GM23248 (cell line): ENCODE data around the gene MZB1. TPM values are rescaled to one million over a fixed set of nuclear protein-coding genes. Genes with fewer than 3 reads are reported as not detected.

Experiments used
- DNase-seq: peaks from one replicate; pipeline ENCODE4 v3.0.0-alpha.2; 2015
- H2AFZ ChIP-seq: fragments of 200-600 bp; sonication (generic); 2 replicates; pipeline ENCODE4 v1.6.1; 2016; ENCODE audit warnings: antibody characterized with exemption
- H3F3A ChIP-seq: fragments of 200-600 bp; sonication (generic); 2 replicates; pipeline ENCODE4 v1.6.1; 2016; ENCODE audit warnings: mild to moderate bottlenecking, antibody characterized with exemption, mixed run types; ENCODE audit not compliant: insufficient read depth
- H3K27ac ChIP-seq: fragments of 200-600 bp; sonication (generic); 2 replicates; pipeline ENCODE4 v1.5.1; 2016; ENCODE audit warnings: mild to moderate bottlenecking
- H3K27me3 ChIP-seq: fragments of 200-600 bp; sonication (generic); replicated peaks from 2 replicates; pipeline ENCODE4 v1.6.1; 2016; ENCODE audit warnings: mild to moderate bottlenecking; ENCODE audit not compliant: insufficient read depth
- H3K36me3 ChIP-seq: fragments of 200-600 bp; sonication (generic); 2 replicates; pipeline ENCODE4 v1.6.1; 2016; ENCODE audit warnings: low read depth, mild to moderate bottlenecking
- H3K4me1 ChIP-seq: fragments of 200-600 bp; sonication (generic); 2 replicates; pipeline ENCODE4 v1.6.1; 2016; ENCODE audit warnings: mild to moderate bottlenecking; ENCODE audit not compliant: insufficient read depth
- H3K4me2 ChIP-seq: fragments of 200-600 bp; sonication (generic); one replicate; pipeline ENCODE4 v1.6.1; 2016; ENCODE audit warnings: mild to moderate bottlenecking; ENCODE audit not compliant: unreplicated experiment
- H3K4me3 ChIP-seq: fragments of 200-600 bp; sonication (generic); 2 replicates; pipeline ENCODE4 v1.5.1; 2016; ENCODE audit warnings: mild to moderate bottlenecking
- H3K79me2 ChIP-seq: fragments of 200-600 bp; sonication (generic); 2 replicates; pipeline ENCODE4 v1.6.1; 2016; ENCODE audit warnings: mild to moderate bottlenecking; ENCODE audit not compliant: insufficient read depth
- H3K9ac ChIP-seq: fragments of 200-600 bp; sonication (generic); 2 replicates; pipeline ENCODE4 v1.6.1; 2016; ENCODE audit warnings: mild to moderate bottlenecking
- H3K9me2 ChIP-seq: fragments of 200-600 bp; sonication (generic); 2 replicates; pipeline ENCODE4 v1.6.1; 2016; ENCODE audit warnings: mixed run types, mild to moderate bottlenecking, moderate library complexity; ENCODE audit not compliant: insufficient read depth
- H3K9me3 ChIP-seq: fragments of 200-600 bp; sonication (generic); one replicate; pipeline ENCODE4 v1.6.1; 2017; ENCODE audit warnings: low read depth
- H4K20me1 ChIP-seq: fragments of 200-600 bp; sonication (generic); 2 replicates; pipeline ENCODE4 v1.6.0; 2016; ENCODE audit not compliant: insufficient read depth
- EZH2 ChIP-seq: fragments of 200-600 bp; sonication (generic); IDR thresholded peaks from 2 replicates; pipeline ENCODE4 v1.6.1; 2018; ENCODE audit warnings: antibody characterized with exemption, mild to moderate bottlenecking; ENCODE audit not compliant: insufficient read depth, poor library complexity, severe bottlenecking
- EZH2phosphoT487 ChIP-seq: fragments of 200-600 bp; sonication (generic); IDR thresholded peaks from 2 replicates; pipeline ENCODE4 v1.6.1; 2018; ENCODE audit warnings: antibody characterized with exemption, moderate library complexity, mild to moderate bottlenecking, low read depth; ENCODE audit not compliant: insufficient read depth
- WGBS, 2 experiments: methylation state at CpG; one replicate each; pipeline ENCODE4 v1.1.6; 2015 to 2017; ENCODE audit warnings: low lambda C conversion rate in 2 of 2, low coverage in 1 of 2; ENCODE audit errors: missing lambda C conversion rate in 2 of 2; 5-methylcytosine and 5-hydroxymethylcytosine counted together
- in situ Hi-C: fragments of 300-500 bp; cut with MboI; formaldehyde crosslinking; loops from 2 replicates; pipeline ENCODE4 v1.15.0; 2020
- polyA plus RNA-seq: library from polyadenylated mRNA; unstranded; fragments of >200 nt; fragmentation: Nextera tagmentation; extraction: Ambion mirVana; gene quantifications from 2 replicates; pipeline ENCODE4 v1.2.1, GENCODE V29; 2016
- total RNA-seq: library from RNA; depleted of rRNA; stranded (reverse); fragments of >200 nt; shearing (Covaris generic); gene quantifications from 2 replicates; pipeline ENCODE4 v1.2.3, GENCODE V29; 2014

Gene MZB1
- total and polyA plus RNA-seq, 2 experiments from 2014 or later: not detected

GRCh38 chr5:139422307-139422893 is 32.7 kb upstream of the MZB1 start:
- 0 out of 2 replicates have a peak overlapping the region, but pooled peaks have one; percentile 45 for H2AFZ ChIP-seq
- TF ChIP-seq EZH2phosphoT487: no peak
- no peak for TF ChIP-seq EZH2
- H3K9ac ChIP-seq: no peak overlapping the region
- 0 out of 2 replicates have a peak, but pooled peaks cover 5% of the 10 kb centered on the region for H3F3A ChIP-seq
- no peaks in the 10 kb centered on the region for H3K79me2 ChIP-seq
- H3K27me3 ChIP-seq: no peaks in the 10 kb centered on the region
- DNase-seq: peak; percentile 82
- H3K9me2 ChIP-seq: no peaks in the 10 kb centered on the region
- no peak overlapping the region for H3K4me2 ChIP-seq
- in situ Hi-C loops: loop anchor here (10.0 kb wide), 1 partner anchor 92 kb away; no protein-coding TSS in a partner anchor
- peaks cover 8% of the 10 kb centered on the region; the same call in 1 of the 2 replicates for H3K36me3 ChIP-seq
- 33 to 35% methylated on average over 5 of the region's 5 CpGs for WGBS, 2 experiments
- H3K4me3 ChIP-seq: no peak overlapping the region
- H3K9me3 ChIP-seq: no peaks in the 10 kb centered on the region
- H4K20me1 ChIP-seq: no peaks in the 10 kb centered on the region
- H3K4me1 ChIP-seq: 0 out of 2 replicates have a peak, but pooled peaks cover 4% of the 10 kb centered on the region
- no peak overlapping the region for H3K27ac ChIP-seq

DNA sequence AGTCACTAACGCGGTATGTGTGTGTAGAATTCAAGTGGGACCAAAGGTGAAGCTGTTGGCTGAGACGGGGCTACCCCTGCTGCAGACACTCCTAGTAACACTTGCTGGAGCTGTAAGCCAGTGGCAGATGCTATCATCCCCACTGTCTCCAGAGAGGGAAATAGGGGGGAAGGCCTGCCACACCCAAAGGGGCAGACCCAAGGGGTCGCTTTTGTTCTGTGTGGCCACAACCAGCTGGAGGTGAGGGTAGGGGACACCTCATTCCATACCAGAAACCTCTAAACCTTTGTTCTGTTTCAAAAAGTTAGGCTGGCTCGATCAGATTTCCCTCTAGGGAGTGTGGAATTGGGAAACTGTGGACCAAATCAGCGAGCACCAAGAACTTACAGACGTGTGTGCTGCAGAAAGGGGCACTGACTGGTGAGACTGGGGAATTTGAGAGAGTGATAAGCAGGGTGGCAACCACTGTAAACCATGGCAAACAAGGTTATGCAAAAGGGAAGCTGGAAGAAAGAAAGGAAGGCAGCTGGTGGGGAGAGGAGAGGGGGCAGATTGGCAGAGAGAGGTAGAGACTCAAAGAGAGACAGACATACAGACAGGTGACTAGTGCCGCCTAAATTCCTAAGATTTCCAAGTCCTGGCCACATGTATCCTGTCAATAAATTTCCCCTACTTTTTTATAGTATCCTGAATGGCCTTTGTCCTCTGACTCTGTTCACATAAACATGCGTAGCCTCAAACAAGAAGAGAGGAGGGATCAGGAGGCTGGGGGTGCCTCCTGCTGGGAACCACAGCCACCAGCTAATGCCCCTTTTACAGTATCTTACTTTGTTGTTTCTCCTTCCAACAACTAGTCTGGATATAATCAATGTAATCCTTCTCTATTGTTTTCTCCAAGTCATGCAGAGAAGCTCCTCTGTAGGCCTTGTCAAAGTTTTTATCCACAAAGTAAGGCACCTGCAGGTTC is 29.8 kb upstream of the MZB1 start:
- H3K27me3 ChIP-seq: no peaks in the 10 kb centered on the region
- H3K36me3 ChIP-seq: peaks cover 8% of the 10 kb centered on the region; the same call in 1 of the 2 replicates
- no peak overlapping the region for H3K4me3 ChIP-seq
- no peak overlapping the region for H2AFZ ChIP-seq
- H4K20me1 ChIP-seq: no peaks in the 10 kb centered on the region
- no peak overlapping the region for H3K4me2 ChIP-seq
- no peaks in the 10 kb centered on the region for H3K9me2 ChIP-seq
- no peaks in the 10 kb centered on the region for H3K9me3 ChIP-seq
- H3K27ac ChIP-seq: no peak overlapping the region
- H3K4me1 ChIP-seq: no peaks in the 10 kb centered on the region
- DNase-seq: no peak
- 89 to 93% methylated on average over 9 of the region's 9 CpGs for WGBS, 2 experiments
- no peaks in the 10 kb centered on the region for H3K79me2 ChIP-seq
- no peaks in the 10 kb centered on the region for H3F3A ChIP-seq
- no peak overlapping the region for H3K9ac ChIP-seq
- TF ChIP-seq EZH2: no peak
- no peak for TF ChIP-seq EZH2phosphoT487
- in situ Hi-C loops: loop anchor here (10.0 kb wide), 1 partner anchor 95 kb away; no protein-coding TSS in a partner anchor

DNA sequence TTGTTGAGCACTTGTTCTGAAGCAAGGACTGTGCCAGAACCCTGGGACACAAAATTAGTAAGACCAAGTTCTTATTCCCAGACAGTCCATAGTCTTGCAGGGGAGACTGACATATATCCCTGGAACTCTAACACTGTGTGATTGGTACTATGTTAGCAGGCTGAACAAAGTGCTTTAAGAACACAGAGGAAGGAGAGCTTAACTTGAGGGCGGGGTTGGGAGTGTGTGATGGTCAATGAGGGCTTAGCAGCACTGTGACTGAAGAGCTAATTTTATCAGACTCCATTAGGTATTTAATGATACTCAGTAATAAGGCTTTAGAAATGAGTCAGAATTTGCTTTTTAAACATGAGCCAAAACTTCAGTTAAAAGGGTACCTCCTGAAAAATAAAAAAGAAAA is 29.1 kb upstream of the MZB1 start:
- no peak for DNase-seq
- Histone ChIP-seq H3K27me3 (no peaks in the 10 kb centered on the region), H3F3A (no peaks in the 10 kb centered on the region), H3K27ac (no peak overlapping the region), H3K4me3 (no peak overlapping the region), H4K20me1 (no peaks in the 10 kb centered on the region), H3K9me2 (no peaks in the 10 kb centered on the region), H3K36me3 (peaks cover 8% of the 10 kb centered on the region; the same call in 1 of the 2 replicates), H3K4me1 (no peaks in the 10 kb centered on the region), H3K79me2 (no peaks in the 10 kb centered on the region), H3K9me3 (no peaks in the 10 kb centered on the region), H3K9ac (no peak overlapping the region), H3K4me2 (no peak overlapping the region), H2AFZ (no peak overlapping the region)
- WGBS, 2 experiments: 96 to 97% methylated on average over 1 of the region's 1 CpG
- in situ Hi-C loops: no loop called here
- TF ChIP-seq EZH2phosphoT487 (no peak), EZH2 (no peak)

DNA sequence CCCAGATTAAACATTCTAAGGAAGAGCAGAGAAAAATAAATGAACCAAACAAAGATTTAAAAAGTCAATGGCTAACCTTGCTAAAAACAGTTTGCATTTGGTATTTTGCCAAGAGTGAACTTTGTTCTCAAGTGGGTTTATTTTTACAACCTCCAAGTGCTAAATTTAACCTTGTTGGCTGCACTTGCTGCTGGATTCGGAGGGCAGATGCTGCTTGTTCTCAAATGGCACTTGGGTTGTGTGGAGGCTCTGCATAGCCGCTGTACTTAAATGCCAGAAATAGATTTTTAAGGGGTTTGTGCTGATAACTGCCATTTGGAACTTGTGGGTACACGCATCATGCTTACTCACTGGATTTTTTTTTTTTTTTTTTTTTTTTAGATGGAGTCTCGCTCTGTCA is 27.5 kb upstream of the MZB1 start:
- no peaks in the 10 kb centered on the region for H3K27me3 ChIP-seq
- in situ Hi-C loops: no loop called here
- no peak overlapping the region for H3K27ac ChIP-seq
- 94 to 98% methylated on average over 3 to 4 of the region's 4 CpGs for WGBS, 2 experiments
- H3K9me3 ChIP-seq: no peaks in the 10 kb centered on the region
- no peaks in the 10 kb centered on the region for H3K4me1 ChIP-seq
- H3K36me3 ChIP-seq: peaks cover 8% of the 10 kb centered on the region; the same call in 1 of the 2 replicates
- no peak overlapping the region for H3K4me3 ChIP-seq
- no peaks in the 10 kb centered on the region for H3F3A ChIP-seq
- no peak for TF ChIP-seq EZH2phosphoT487
- no peak for TF ChIP-seq EZH2
- H3K9ac ChIP-seq: no peak overlapping the region
- H2AFZ ChIP-seq: no peak overlapping the region
- H3K4me2 ChIP-seq: no peak overlapping the region
- H3K79me2 ChIP-seq: no peaks in the 10 kb centered on the region
- no peak for DNase-seq
- no peaks in the 10 kb centered on the region for H4K20me1 ChIP-seq
- H3K9me2 ChIP-seq: no peaks in the 10 kb centered on the region
